ENCODE data around the gene FOXE3. TPM values are rescaled to one million over a fixed set of nuclear protein-coding genes. Genes with fewer than 3 reads are reported as not detected.

Gene FOXE3
- total and polyA plus RNA-seq, 2 donors from 2014 or later = 0.19 TPM; not detected in 1

DNA sequence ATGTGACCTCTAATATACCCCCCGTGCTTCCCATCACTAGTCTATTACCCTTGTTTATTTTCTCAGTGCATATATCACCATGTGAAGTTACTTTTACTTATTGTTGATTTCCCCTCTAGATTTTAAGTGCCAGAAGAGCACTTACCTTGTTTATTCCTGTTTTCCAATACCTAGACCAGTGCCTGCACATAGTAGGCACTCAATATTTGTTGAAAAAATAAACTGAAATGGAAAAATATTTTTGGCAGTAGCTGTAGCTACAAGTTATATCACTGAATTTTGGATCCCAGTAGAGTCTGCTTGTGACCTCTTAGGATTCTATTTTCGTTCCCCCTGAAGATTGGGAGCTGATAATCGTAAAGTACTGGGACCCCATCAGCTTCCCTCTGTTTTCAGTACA is 32.0 kb upstream of the FOXE3 start:
- no peaks in the 10 kb centered on the region for H3K9me3 ChIP-seq (ENCODE audit: control insufficient read depth in 2 of 3, insufficient read depth in 1 of 3, low read length in 3 of 3)
- intact Hi-C loops (cut with DNase I) = no loop called here
- H3K4me1 ChIP-seq (ENCODE audit: control insufficient read depth in 2 of 3, insufficient read depth in 2 of 3, low read depth in 1 of 3, low read length in 3 of 3) = peaks cover 0 to 3% (median 0%) of the 10 kb centered on the region in 3 donors
- TF ChIP-seq, protein P1, sequence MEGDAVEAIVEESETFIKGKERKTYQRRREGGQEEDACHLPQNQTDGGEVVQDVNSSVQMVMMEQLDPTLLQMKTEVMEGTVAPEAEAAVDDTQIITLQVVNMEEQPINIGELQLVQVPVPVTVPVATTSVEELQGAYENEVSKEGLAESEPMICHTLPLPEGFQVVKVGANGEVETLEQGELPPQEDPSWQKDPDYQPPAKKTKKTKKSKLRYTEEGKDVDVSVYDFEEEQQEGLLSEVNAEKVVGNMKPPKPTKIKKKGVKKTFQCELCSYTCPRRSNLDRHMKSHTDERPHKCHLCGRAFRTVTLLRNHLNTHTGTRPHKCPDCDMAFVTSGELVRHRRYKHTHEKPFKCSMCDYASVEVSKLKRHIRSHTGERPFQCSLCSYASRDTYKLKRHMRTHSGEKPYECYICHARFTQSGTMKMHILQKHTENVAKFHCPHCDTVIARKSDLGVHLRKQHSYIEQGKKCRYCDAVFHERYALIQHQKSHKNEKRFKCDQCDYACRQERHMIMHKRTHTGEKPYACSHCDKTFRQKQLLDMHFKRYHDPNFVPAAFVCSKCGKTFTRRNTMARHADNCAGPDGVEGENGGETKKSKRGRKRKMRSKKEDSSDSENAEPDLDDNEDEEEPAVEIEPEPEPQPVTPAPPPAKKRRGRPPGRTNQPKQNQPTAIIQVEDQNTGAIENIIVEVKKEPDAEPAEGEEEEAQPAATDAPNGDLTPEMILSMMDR (IDR thresholded peaks at IDR 0.05; ENCODE audit: borderline replicate concordance, extremely low read depth, insufficient read depth) = no peak
- no peaks in the 10 kb centered on the region for H3K27me3 ChIP-seq (ENCODE audit: control insufficient read depth, insufficient read depth, low read length)
- H3K4me3 ChIP-seq (ENCODE audit: low read length in 3 of 3) = no peak overlapping the region
- H3K27ac ChIP-seq (ENCODE audit: low read depth in 2 of 2, low read length in 2 of 2) = no peak overlapping the region
- no peak for FAIRE-seq
- peaks cover 0 to 3% (median 3%) of the 10 kb centered on the region in 3 donors for H3K36me3 ChIP-seq (ENCODE audit: control insufficient read depth in 2 of 3, insufficient read depth in 3 of 3, low read length in 3 of 3)
- no peak for DNase-seq
- no peak overlapping the region for H3K9ac ChIP-seq (ENCODE audit: low read length in 3 of 3)

DNA sequence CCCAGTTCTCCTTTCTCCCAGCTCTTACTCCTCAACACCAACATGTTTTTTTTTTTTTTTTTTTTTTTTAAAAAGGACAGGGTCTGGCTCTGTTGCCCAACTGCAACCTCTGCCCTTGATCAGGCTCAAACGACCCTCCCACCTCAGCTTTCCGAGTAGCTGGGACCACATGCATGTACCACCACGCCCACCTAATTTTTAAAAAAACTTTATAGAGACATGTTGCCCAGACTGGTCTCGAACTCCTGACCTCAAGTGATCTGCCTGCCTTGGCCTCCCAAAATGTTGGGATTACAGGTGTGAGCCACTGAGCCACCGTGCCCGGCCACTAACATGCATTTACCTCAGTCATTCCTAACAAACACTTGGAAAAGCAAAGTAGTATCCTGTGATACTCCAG is 31.1 kb upstream of the FOXE3 start:
- peaks cover 0 to 3% (median 0%) of the 10 kb centered on the region in 3 donors for H3K4me1 ChIP-seq (ENCODE audit: control insufficient read depth in 2 of 3, insufficient read depth in 2 of 3, low read depth in 1 of 3, low read length in 3 of 3)
- DNase-seq (no peak), FAIRE-seq (no peak)
- H3K9ac ChIP-seq (ENCODE audit: low read length in 3 of 3) = no peak overlapping the region
- no peaks in the 10 kb centered on the region for H3K9me3 ChIP-seq (ENCODE audit: control insufficient read depth in 2 of 3, insufficient read depth in 1 of 3, low read length in 3 of 3)
- H3K27me3 ChIP-seq (ENCODE audit: control insufficient read depth, insufficient read depth, low read length) = no peaks in the 10 kb centered on the region
- H3K4me3 ChIP-seq (ENCODE audit: low read length in 3 of 3) = no peak overlapping the region
- H3K27ac ChIP-seq (ENCODE audit: low read depth in 2 of 2, low read length in 2 of 2) = no peak overlapping the region
- intact Hi-C loops (cut with DNase I) = no loop called here
- H3K36me3 ChIP-seq (ENCODE audit: control insufficient read depth in 2 of 3, insufficient read depth in 3 of 3, low read length in 3 of 3) = peaks cover 0 to 3% (median 3%) of the 10 kb centered on the region in 3 donors
- TF ChIP-seq, protein P1 (IDR thresholded peaks at IDR 0.05; ENCODE audit: borderline replicate concordance, extremely low read depth, insufficient read depth) = no peak

DNA sequence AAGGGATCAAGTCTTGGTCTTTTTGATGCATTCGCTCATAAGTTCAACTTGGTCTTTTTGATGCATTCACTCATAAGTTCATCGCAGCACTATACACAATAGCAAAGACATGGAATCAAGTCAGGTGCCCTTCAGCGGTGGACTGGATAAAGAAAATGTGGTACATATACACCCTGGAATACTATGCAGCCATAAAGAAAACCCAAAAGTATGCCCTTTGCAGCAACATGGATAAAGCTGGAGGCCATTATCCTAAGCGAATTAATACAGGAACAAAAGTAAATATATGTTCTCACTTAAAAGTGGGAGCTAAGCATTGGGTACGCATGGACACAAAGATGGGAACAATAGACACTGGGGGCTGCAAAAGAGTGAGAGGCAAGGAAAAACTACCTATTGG is 29.8 kb upstream of the FOXE3 start:
- H3K27ac ChIP-seq (ENCODE audit: low read depth in 2 of 2, low read length in 2 of 2) = no peak overlapping the region
- TF ChIP-seq, protein P1 (IDR thresholded peaks at IDR 0.05; ENCODE audit: borderline replicate concordance, extremely low read depth, insufficient read depth) = no peak
- no peaks in the 10 kb centered on the region for H3K36me3 ChIP-seq (ENCODE audit: control insufficient read depth in 2 of 3, insufficient read depth in 3 of 3, low read length in 3 of 3)
- no peak overlapping the region for H3K4me3 ChIP-seq (ENCODE audit: low read length in 3 of 3)
- intact Hi-C loops (cut with DNase I) = no loop called here
- FAIRE-seq (no peak), DNase-seq (no peak)
- H3K9me3 ChIP-seq (ENCODE audit: control insufficient read depth in 2 of 3, insufficient read depth in 1 of 3, low read length in 3 of 3) = no peaks in the 10 kb centered on the region
- no peaks in the 10 kb centered on the region for H3K27me3 ChIP-seq (ENCODE audit: control insufficient read depth, insufficient read depth, low read length)
- H3K4me1 ChIP-seq (ENCODE audit: control insufficient read depth in 2 of 3, insufficient read depth in 2 of 3, low read depth in 1 of 3, low read length in 3 of 3) = peaks cover 0 to 3% (median 0%) of the 10 kb centered on the region in 3 donors
- no peak overlapping the region for H3K9ac ChIP-seq (ENCODE audit: low read length in 3 of 3)

Measured in kidney (tissue), 14 donors.